Measurements from ENCODE around the gene MARCHF10. TPM values are rescaled to one million over a fixed set of nuclear protein-coding genes. Genes with fewer than 3 reads are reported as not detected.

The MARCHF10 gene
- total RNA-seq, 1 donor from 2014 or later: 0.25 TPM

GRCh38 chr17:62727916-62728672, 80.0 kb downstream of the MARCHF10 start:
- no peak overlapping the region for H3K4me3 ChIP-seq
- TF ChIP-seq POLR2A (IDR thresholded peaks at IDR 0.05) (no peak), CTCF (IDR thresholded peaks at IDR 0.05) (no peak), POLR2AphosphoS5 (IDR thresholded peaks at IDR 0.05; ENCODE audit: insufficient read depth in 1 of 2, low read depth in 1 of 2) (no peak)
- no peaks in the 10 kb centered on the region for H3K4me1 ChIP-seq
- H3K27ac ChIP-seq: no peak overlapping the region
- intact Hi-C loops (cut with DNase I): no loop called here
- DNase-seq (ENCODE audit: extremely low spot score in 2 of 2): no peak
- H3K9me3 ChIP-seq: no peaks in the 10 kb centered on the region
- H3K36me3 ChIP-seq: no peaks in the 10 kb centered on the region
- no peaks in the 10 kb centered on the region for H3K27me3 ChIP-seq

- H3K27ac ChIP-seq: no peak overlapping the region
- no peaks in the 10 kb centered on the region for H3K9me3 ChIP-seq
- TF ChIP-seq CTCF (IDR thresholded peaks at IDR 0.05) (no peak), POLR2AphosphoS5 (IDR thresholded peaks at IDR 0.05; ENCODE audit: insufficient read depth in 1 of 2, low read depth in 1 of 2) (no peak), POLR2A (IDR thresholded peaks at IDR 0.05) (no peak)
- intact Hi-C loops (cut with DNase I): no loop called here
- H3K27me3 ChIP-seq: no peaks in the 10 kb centered on the region
- no peaks in the 10 kb centered on the region for H3K36me3 ChIP-seq
- no peaks in the 10 kb centered on the region for H3K4me1 ChIP-seq
- no peak overlapping the region for H3K4me3 ChIP-seq
- no peak for DNase-seq (ENCODE audit: extremely low spot score in 2 of 2)
Measured at GRCh38 chr17:62725791-62726249, 82.3 kb downstream of the MARCHF10 start.

GRCh38 chr17:62724398-62725146, 83.5 kb downstream of the MARCHF10 start:
- H3K9me3 ChIP-seq: no peaks in the 10 kb centered on the region
- no peak overlapping the region for H3K4me3 ChIP-seq
- no peak for TF ChIP-seq POLR2A (IDR thresholded peaks at IDR 0.05)
- no peak for TF ChIP-seq CTCF (IDR thresholded peaks at IDR 0.05)
- peak in 1 of 2 donors; percentile 11 for TF ChIP-seq POLR2AphosphoS5 (IDR thresholded peaks at IDR 0.05; ENCODE audit: insufficient read depth in 1 of 2, low read depth in 1 of 2)
- DNase-seq (ENCODE audit: extremely low spot score in 2 of 2): no peak
- no peaks in the 10 kb centered on the region for H3K36me3 ChIP-seq
- no peaks in the 10 kb centered on the region for H3K4me1 ChIP-seq
- no peaks in the 10 kb centered on the region for H3K27me3 ChIP-seq
- intact Hi-C loops (cut with DNase I): no loop called here
- H3K27ac ChIP-seq: no peak overlapping the region

- H3K27me3 ChIP-seq: no peaks in the 10 kb centered on the region
- no peaks in the 10 kb centered on the region for H3K36me3 ChIP-seq
- intact Hi-C loops (cut with DNase I): no loop called here
- no peaks in the 10 kb centered on the region for H3K9me3 ChIP-seq
- no peaks in the 10 kb centered on the region for H3K4me1 ChIP-seq
- DNase-seq (ENCODE audit: extremely low spot score in 2 of 2): no peak
- H3K27ac ChIP-seq: no peak overlapping the region
- no peak overlapping the region for H3K4me3 ChIP-seq
- TF ChIP-seq POLR2AphosphoS5 (IDR thresholded peaks at IDR 0.05; ENCODE audit: insufficient read depth in 1 of 2, low read depth in 1 of 2) (no peak), POLR2A (IDR thresholded peaks at IDR 0.05) (no peak), CTCF (IDR thresholded peaks at IDR 0.05) (no peak)
Measured at GRCh38 chr17:62723842-62724241, 84.3 kb downstream of the MARCHF10 start.

GRCh38 chr17:62722625-62723024, 85.5 kb downstream of the MARCHF10 start:
- no peak overlapping the region for H3K4me3 ChIP-seq
- no peaks in the 10 kb centered on the region for H3K27me3 ChIP-seq
- DNase-seq (ENCODE audit: extremely low spot score in 2 of 2): no peak
- H3K9me3 ChIP-seq: no peaks in the 10 kb centered on the region
- H3K27ac ChIP-seq: no peak overlapping the region
- H3K36me3 ChIP-seq: no peaks in the 10 kb centered on the region
- H3K4me1 ChIP-seq: no peaks in the 10 kb centered on the region
- intact Hi-C loops (cut with DNase I): no loop called here
- TF ChIP-seq POLR2AphosphoS5 (IDR thresholded peaks at IDR 0.05; ENCODE audit: insufficient read depth in 1 of 2, low read depth in 1 of 2) (no peak), POLR2A (IDR thresholded peaks at IDR 0.05) (no peak), CTCF (IDR thresholded peaks at IDR 0.05) (no peak)

Measured in vagina (tissue), 2 donors.